ENCODE measurements around the gene PIH1D1. TPM values are rescaled to one million over a fixed set of nuclear protein-coding genes. Genes with fewer than 3 reads are reported as not detected.

Gene PIH1D1
- total RNA-seq, 1 donor from 2014 or later = 56.4 TPM

DNA sequence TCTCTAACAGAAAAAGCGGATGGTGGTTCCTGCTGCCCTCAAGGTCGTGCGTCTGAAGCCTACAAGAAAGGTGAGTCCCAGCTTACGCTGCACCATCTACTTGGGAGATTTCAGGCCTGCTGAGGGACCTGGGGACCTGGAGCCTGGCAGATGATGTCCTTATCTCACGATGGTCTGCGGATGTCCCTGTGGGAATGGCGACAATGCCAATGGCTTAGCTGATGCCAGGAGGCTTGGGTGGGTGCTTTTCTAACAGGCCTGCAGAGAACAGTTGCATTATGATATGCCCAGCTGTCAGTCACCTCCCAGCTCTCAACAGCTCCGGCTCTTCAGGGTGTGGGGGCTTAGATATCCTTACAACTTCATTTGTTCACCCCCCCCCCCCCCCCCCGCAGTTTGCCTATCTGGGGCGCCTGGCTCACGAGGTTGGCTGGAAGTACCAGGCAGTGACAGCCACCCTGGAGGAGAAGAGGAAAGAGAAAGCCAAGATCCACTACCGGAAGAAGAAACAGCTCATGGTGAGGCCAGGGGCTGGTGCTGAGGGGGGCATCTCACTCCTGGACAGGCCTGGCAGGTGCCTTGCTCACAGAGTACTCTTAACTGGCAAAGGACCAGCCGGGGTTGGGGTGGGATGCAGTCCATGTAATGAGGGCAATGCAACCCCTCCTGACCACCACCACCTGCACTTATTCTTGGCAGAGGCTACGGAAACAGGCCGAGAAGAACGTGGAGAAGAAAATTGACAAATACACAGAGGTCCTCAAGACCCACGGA is 39.6 kb upstream of the PIH1D1 start:
- no peaks in the 10 kb centered on the region for H3K9me3 ChIP-seq (ENCODE audit: control insufficient read depth in 3 of 3, low read length in 3 of 3)
- H3K27ac ChIP-seq (ENCODE audit: low read depth, low read length) = no peak overlapping the region
- H3K36me3 ChIP-seq (ENCODE audit: control insufficient read depth in 3 of 3, insufficient read depth in 3 of 3, low read length in 3 of 3) = peaks cover 35 to 40% (median 37%) of the 10 kb centered on the region in 3 donors
- H3K9ac ChIP-seq (ENCODE audit: low read depth in 1 of 3, low read length in 3 of 3) = no peak overlapping the region
- no peak overlapping the region for H3K4me3 ChIP-seq (ENCODE audit: low read length in 3 of 3)
- peaks cover 23 to 32% (median 24%) of the 10 kb centered on the region in 3 donors for H3K4me1 ChIP-seq (ENCODE audit: control insufficient read depth in 3 of 3, insufficient read depth in 3 of 3, low read length in 3 of 3)
- H3K27me3 ChIP-seq (ENCODE audit: control insufficient read depth in 3 of 3, insufficient read depth in 3 of 3, low read length in 3 of 3) = no peaks in the 10 kb centered on the region

GRCh38 chr19:49490287-49491029 is 38.8 kb upstream of the PIH1D1 start:
- Histone ChIP-seq H3K9me3 (ENCODE audit: control insufficient read depth in 3 of 3, low read length in 3 of 3) (no peaks in the 10 kb centered on the region), H3K36me3 (ENCODE audit: control insufficient read depth in 3 of 3, insufficient read depth in 3 of 3, low read length in 3 of 3) (peaks cover 35 to 40% (median 37%) of the 10 kb centered on the region in 3 donors), H3K4me1 (ENCODE audit: control insufficient read depth in 3 of 3, insufficient read depth in 3 of 3, low read length in 3 of 3) (peaks cover 23 to 32% (median 24%) of the 10 kb centered on the region in 3 donors), H3K27me3 (ENCODE audit: control insufficient read depth in 3 of 3, insufficient read depth in 3 of 3, low read length in 3 of 3) (no peaks in the 10 kb centered on the region), H3K27ac (ENCODE audit: low read depth, low read length) (no peak overlapping the region), H3K9ac (ENCODE audit: low read depth in 1 of 3, low read length in 3 of 3) (peak overlapping the region in 2 of 3 donors; percentile 20 to 91), H3K4me3 (ENCODE audit: low read length in 3 of 3) (peak overlapping the region in 1 of 3 donors; percentile 100)

GRCh38 chr19:49489601-49490167 is 38.1 kb upstream of the PIH1D1 start:
- H3K4me3 ChIP-seq (ENCODE audit: low read length in 3 of 3) = peak overlapping the region; percentile 85 to 100 (median 90)
- peak overlapping the region; percentile 88 for H3K27ac ChIP-seq (ENCODE audit: low read depth, low read length)
- peaks cover 35 to 40% (median 37%) of the 10 kb centered on the region in 3 donors for H3K36me3 ChIP-seq (ENCODE audit: control insufficient read depth in 3 of 3, insufficient read depth in 3 of 3, low read length in 3 of 3)
- H3K27me3 ChIP-seq (ENCODE audit: control insufficient read depth in 3 of 3, insufficient read depth in 3 of 3, low read length in 3 of 3) = no peaks in the 10 kb centered on the region
- peak overlapping the region; percentile 73 to 96 (median 91) for H3K9ac ChIP-seq (ENCODE audit: low read depth in 1 of 3, low read length in 3 of 3)
- H3K4me1 ChIP-seq (ENCODE audit: control insufficient read depth in 3 of 3, insufficient read depth in 3 of 3, low read length in 3 of 3) = peaks cover 23 to 32% (median 24%) of the 10 kb centered on the region in 3 donors
- H3K9me3 ChIP-seq (ENCODE audit: control insufficient read depth in 3 of 3, low read length in 3 of 3) = no peaks in the 10 kb centered on the region

DNA sequence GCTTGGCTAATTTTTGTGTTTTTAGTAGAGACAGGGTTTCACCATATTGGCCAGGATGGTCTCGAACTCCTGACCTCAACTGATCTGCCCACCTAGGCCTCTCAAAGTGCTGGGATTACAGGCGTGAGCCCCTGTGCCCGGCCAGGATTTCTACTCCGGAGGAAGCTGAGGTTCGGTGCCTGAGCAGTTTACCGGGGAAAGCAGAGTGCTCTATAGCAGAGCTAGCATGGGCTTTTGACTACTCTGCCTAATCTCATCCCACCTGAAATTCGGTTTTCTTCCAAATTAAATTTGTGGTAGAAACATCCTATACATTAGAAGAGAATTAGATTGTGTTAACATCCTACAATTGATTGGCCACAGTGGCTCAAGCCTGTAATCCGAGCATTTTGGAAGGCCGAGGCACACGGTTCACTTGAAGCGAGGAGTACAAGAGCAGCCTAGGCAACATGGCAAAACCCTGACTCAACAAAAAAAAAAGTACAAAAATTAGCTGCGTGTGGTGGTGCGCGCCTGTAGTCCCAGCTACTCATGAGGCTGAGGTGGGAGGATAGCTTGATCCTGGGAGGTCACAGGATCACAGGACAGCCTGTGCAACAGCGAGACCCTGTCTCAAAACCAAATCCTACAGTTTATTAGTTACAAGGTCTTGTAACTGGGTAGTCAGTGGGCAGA is 37.4 kb upstream of the PIH1D1 start:
- peaks cover 35 to 40% (median 37%) of the 10 kb centered on the region in 3 donors for H3K36me3 ChIP-seq (ENCODE audit: control insufficient read depth in 3 of 3, insufficient read depth in 3 of 3, low read length in 3 of 3)
- H3K9me3 ChIP-seq (ENCODE audit: control insufficient read depth in 3 of 3, low read length in 3 of 3) = no peaks in the 10 kb centered on the region
- peak overlapping the region; percentile 73 to 96 (median 91) for H3K9ac ChIP-seq (ENCODE audit: low read depth in 1 of 3, low read length in 3 of 3)
- peak overlapping the region; percentile 85 to 100 (median 90) for H3K4me3 ChIP-seq (ENCODE audit: low read length in 3 of 3)
- no peaks in the 10 kb centered on the region for H3K27me3 ChIP-seq (ENCODE audit: control insufficient read depth in 3 of 3, insufficient read depth in 3 of 3, low read length in 3 of 3)
- H3K27ac ChIP-seq (ENCODE audit: low read depth, low read length) = peak overlapping the region; percentile 88
- peaks cover 23 to 32% (median 24%) of the 10 kb centered on the region in 3 donors for H3K4me1 ChIP-seq (ENCODE audit: control insufficient read depth in 3 of 3, insufficient read depth in 3 of 3, low read length in 3 of 3)

DNA sequence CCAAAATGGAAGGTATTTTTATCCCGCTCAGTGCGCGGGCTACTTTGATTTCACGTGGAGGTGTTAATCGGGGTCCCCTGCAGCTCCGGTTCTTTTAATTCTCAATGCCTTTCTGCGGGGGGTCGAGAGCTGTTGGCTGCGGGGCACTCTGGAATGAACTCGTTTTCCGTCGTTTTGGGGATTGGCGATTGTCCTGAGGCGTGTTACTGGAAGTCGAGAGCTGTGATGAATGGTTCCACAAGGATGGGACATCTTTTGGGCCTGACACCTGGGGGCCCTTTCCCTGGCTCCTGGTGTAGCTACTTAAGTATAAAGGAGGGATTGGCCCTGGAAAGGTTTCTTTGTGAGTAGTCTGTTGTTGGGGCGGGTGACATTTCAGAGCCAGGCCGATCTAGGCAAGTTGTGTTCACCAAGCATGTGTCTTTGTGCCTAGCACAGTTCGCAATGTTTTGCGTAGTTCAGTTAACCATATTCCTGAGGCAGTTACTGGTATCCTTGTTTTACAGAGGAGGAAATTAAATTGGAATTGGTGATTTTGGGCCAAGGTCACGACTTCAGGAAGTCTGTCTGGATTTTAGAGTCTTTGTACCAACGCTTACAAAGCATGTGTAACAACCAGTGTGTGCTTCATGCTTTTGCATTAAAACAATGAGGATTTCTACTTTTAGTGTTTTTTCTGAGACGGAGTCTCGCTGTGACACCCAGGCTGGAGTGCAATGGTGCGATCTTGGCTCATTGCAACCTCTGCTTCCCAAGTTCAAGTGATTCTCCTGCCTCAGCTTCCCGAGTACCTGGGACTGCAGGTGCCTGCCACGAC is 36.6 kb upstream of the PIH1D1 start:
- Histone ChIP-seq H3K9me3 (ENCODE audit: control insufficient read depth in 3 of 3, low read length in 3 of 3) (no peaks in the 10 kb centered on the region), H3K9ac (ENCODE audit: low read depth in 1 of 3, low read length in 3 of 3) (peak overlapping the region; percentile 91 to 98 (median 96)), H3K27ac (ENCODE audit: low read depth, low read length) (peak overlapping the region; percentile 88), H3K36me3 (ENCODE audit: control insufficient read depth in 3 of 3, insufficient read depth in 3 of 3, low read length in 3 of 3) (peaks cover 35 to 40% (median 37%) of the 10 kb centered on the region in 3 donors), H3K4me1 (ENCODE audit: control insufficient read depth in 3 of 3, insufficient read depth in 3 of 3, low read length in 3 of 3) (peaks cover 23 to 32% (median 24%) of the 10 kb centered on the region in 3 donors), H3K4me3 (ENCODE audit: low read length in 3 of 3) (peak overlapping the region; percentile 85 to 100 (median 90)), H3K27me3 (ENCODE audit: control insufficient read depth in 3 of 3, insufficient read depth in 3 of 3, low read length in 3 of 3) (no peaks in the 10 kb centered on the region)

- H3K27ac ChIP-seq (ENCODE audit: low read depth, low read length) = peak within 1 kb of the TSS; percentile 88
- peak within 1 kb of the TSS; percentile 85 to 100 (median 90) for H3K4me3 ChIP-seq (ENCODE audit: low read length in 3 of 3)
- no peaks in the 10 kb centered on the region for H3K9me3 ChIP-seq (ENCODE audit: control insufficient read depth in 3 of 3, low read length in 3 of 3)
- H3K36me3 ChIP-seq (ENCODE audit: control insufficient read depth in 3 of 3, insufficient read depth in 3 of 3, low read length in 3 of 3) = peaks cover 31 to 36% (median 32%) of the 10 kb centered on the region in 3 donors
- H3K27me3 ChIP-seq (ENCODE audit: control insufficient read depth in 3 of 3, insufficient read depth in 3 of 3, low read length in 3 of 3) = no peaks in the 10 kb centered on the region
- peaks cover 23 to 32% (median 24%) of the 10 kb centered on the region in 3 donors for H3K4me1 ChIP-seq (ENCODE audit: control insufficient read depth in 3 of 3, insufficient read depth in 3 of 3, low read length in 3 of 3)
- peak within 1 kb of the TSS; percentile 91 to 98 (median 96) for H3K9ac ChIP-seq (ENCODE audit: low read depth in 1 of 3, low read length in 3 of 3)
Observed at GRCh38 chr19:49487277-49488045, 35.8 kb upstream of the PIH1D1 start, which contains the start of gene RPL13A. TSS of gene RPL13A (plus strand) at chr19:49487608. CDS start at chr19:49487630, 22 bp downstream.

- Histone ChIP-seq H3K4me1 (ENCODE audit: control insufficient read depth in 3 of 3, insufficient read depth in 3 of 3, low read length in 3 of 3) (peaks cover 23 to 32% (median 24%) of the 10 kb centered on the region in 3 donors), H3K9ac (ENCODE audit: low read depth in 1 of 3, low read length in 3 of 3) (peak overlapping the region; percentile 12 to 63 (median 62)), H3K36me3 (ENCODE audit: control insufficient read depth in 3 of 3, insufficient read depth in 3 of 3, low read length in 3 of 3) (peaks cover 25 to 29% (median 27%) of the 10 kb centered on the region in 3 donors), H3K27ac (ENCODE audit: low read depth, low read length) (peak overlapping the region; percentile 67), H3K9me3 (ENCODE audit: control insufficient read depth in 3 of 3, low read length in 3 of 3) (no peaks in the 10 kb centered on the region), H3K4me3 (ENCODE audit: low read length in 3 of 3) (peak overlapping the region; percentile 38 to 67 (median 53)), H3K27me3 (ENCODE audit: control insufficient read depth in 3 of 3, insufficient read depth in 3 of 3, low read length in 3 of 3) (no peaks in the 10 kb centered on the region)
Observed at GRCh38 chr19:49486710-49487276, 35.2 kb upstream of the PIH1D1 start.

DNA sequence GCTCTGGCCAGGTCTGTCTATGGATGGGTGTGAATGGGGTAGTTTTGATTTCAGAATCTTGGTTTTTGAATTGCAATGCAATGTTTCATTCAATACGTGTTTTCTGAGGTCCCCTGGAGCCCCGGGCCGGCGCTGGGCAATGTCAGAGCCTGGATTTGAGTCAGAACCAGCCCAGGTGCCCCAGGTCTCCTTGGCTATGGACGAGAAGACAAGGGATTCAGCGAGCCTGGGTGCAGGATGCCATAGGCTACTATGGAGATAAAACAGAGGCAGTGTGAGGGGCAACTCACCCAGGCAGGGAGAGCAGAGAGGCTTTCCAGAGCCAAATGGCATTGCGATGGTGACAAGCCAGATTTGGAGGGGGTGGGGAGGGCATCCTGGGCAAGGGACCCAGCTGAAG is 34.6 kb upstream of the PIH1D1 start:
- peaks cover 23 to 32% (median 24%) of the 10 kb centered on the region in 3 donors for H3K4me1 ChIP-seq (ENCODE audit: control insufficient read depth in 3 of 3, insufficient read depth in 3 of 3, low read length in 3 of 3)
- peak overlapping the region in 2 of 3 donors; percentile 13 to 38 for H3K4me3 ChIP-seq (ENCODE audit: low read length in 3 of 3)
- no peak overlapping the region for H3K9ac ChIP-seq (ENCODE audit: low read depth in 1 of 3, low read length in 3 of 3)
- no peak overlapping the region for H3K27ac ChIP-seq (ENCODE audit: low read depth, low read length)
- H3K9me3 ChIP-seq (ENCODE audit: control insufficient read depth in 3 of 3, low read length in 3 of 3) = no peaks in the 10 kb centered on the region
- no peaks in the 10 kb centered on the region for H3K27me3 ChIP-seq (ENCODE audit: control insufficient read depth in 3 of 3, insufficient read depth in 3 of 3, low read length in 3 of 3)
- peaks cover 20 to 24% (median 21%) of the 10 kb centered on the region in 3 donors for H3K36me3 ChIP-seq (ENCODE audit: control insufficient read depth in 3 of 3, insufficient read depth in 3 of 3, low read length in 3 of 3)
